Kidney (tissue), 22 donors: ENCODE measurements around the gene ZFP1. TPM values are rescaled to one million over a fixed set of nuclear protein-coding genes. Genes with fewer than 3 reads are reported as not detected.
A peak's percentile ranks its signal among the peaks of the same experiment; 100 is the strongest.

Experiments used
- DNase-seq, 5 donors: peaks; one replicate each; pipeline ENCODE4 v3.0.0-alpha.2; 2013 to 2020
- FAIRE-seq: peaks from 2 replicates; lab custom pipeline; 2012; peaks lifted over from hg19 to GRCh38; lab: Jason Lieb, UNC
- H3K27ac ChIP-seq, 2 donors: one replicate each; pipeline ENCODE4 v1.7.0; 2013; ENCODE audit warnings: low read depth in 2 of 2, low read length in 2 of 2, inconsistent platforms in 1 of 2
- H3K27me3 ChIP-seq: one replicate; pipeline ENCODE4 v1.7.1; 2013; ENCODE audit warnings: low read length, inconsistent platforms; ENCODE audit not compliant: control insufficient read depth, insufficient read depth
- H3K36me3 ChIP-seq, 3 donors: one replicate each; pipeline versions ENCODE4 v1.7.0 to v1.7.1; 2013; ENCODE audit warnings: low read length in 3 of 3, control low read depth in 1 of 3, inconsistent platforms in 1 of 3; ENCODE audit not compliant: insufficient read depth in 3 of 3, control insufficient read depth in 2 of 3
- H3K4me1 ChIP-seq, 3 donors: one replicate each; pipeline versions ENCODE4 v1.7.0 to v1.7.1; 2013; ENCODE audit warnings: low read length in 3 of 3, inconsistent platforms in 1 of 3, low read depth in 1 of 3; ENCODE audit not compliant: control insufficient read depth in 2 of 3, insufficient read depth in 2 of 3
- H3K4me3 ChIP-seq, 3 donors: one replicate each; pipeline versions ENCODE4 v1.7.0 to v1.8.1; 2013; ENCODE audit warnings: low read length in 3 of 3, control low read depth in 1 of 3, inconsistent platforms in 1 of 3
- H3K9ac ChIP-seq, 3 donors: one replicate each; pipeline versions ENCODE4 v1.7.0 to v1.7.1; 2013; ENCODE audit warnings: low read length in 3 of 3, control low read depth in 1 of 3, inconsistent platforms in 1 of 3
- H3K9me3 ChIP-seq, 3 donors: one replicate each; pipeline versions ENCODE4 v1.7.0 to v1.7.1; 2013; ENCODE audit warnings: low read length in 3 of 3, control low read depth in 1 of 3, inconsistent platforms in 1 of 3; ENCODE audit not compliant: control insufficient read depth in 2 of 3, insufficient read depth in 1 of 3
- intact Hi-C: fragments of 100-400 bp; cut with DNase I; formaldehyde crosslinking; loops from one replicate; pipeline ENCODE4 v1.11.1; 2022
- long read RNA-seq, 10 donors: library from polyadenylated mRNA in 1 of 10; unstranded in 1 of 10; transcript quantifications; one replicate each; pipeline ENCODE4 v2.0.0 and lab custom pipeline, GENCODE V29; 2021 to 2026
- polyA plus RNA-seq: library from polyadenylated mRNA; stranded (reverse); fragments of 350-450 nt; fragmentation: Illumina TruSeq; extraction: RNeasy Lipid Tissue Mini Kit (QIAGEN cat#74804); gene quantifications from one replicate; pipeline ENCODE4 v1.2.3, GENCODE V29; 2014; ENCODE audit warnings: low read depth, low replicate concordance; ENCODE audit not compliant: insufficient read depth
- total RNA-seq: library from RNA; stranded (reverse); fragmentation: NEBNext Ultra II Directional; extraction: Animal tissue kit (Norgen Biotek cat#: 25700); gene quantifications from one replicate; pipeline ENCODE4 v1.2.1, GENCODE V29; 2021
- TF ChIP-seq, protein P1 (sequence below): IDR thresholded peaks from 3 replicates; pipeline ENCODE4 v1.5.1; 2012; ENCODE audit warnings: mild to moderate bottlenecking, moderate library complexity, borderline replicate concordance; ENCODE audit not compliant: insufficient read depth; ENCODE audit errors: extremely low read depth
- donor health status: control.
- donor health status: control.
- donor health status: control.
- donor health status: control.
- donor health status: control.
- donor health status: DM: yes; HTN: yes; CAD: no.
- donor health status: Normal renal cell carcinoma (clear cell type).

The ZFP1 gene
- total RNA-seq (9.2 TPM), polyA plus RNA-seq (4.6 TPM)
- long read RNA-seq, donor 1, transcript ZFP1-209 (4 exons, 1,457 nt), result major isoform, 5 of 5 reads
- long read RNA-seq, donor 1, partial matches to known transcripts, result 0 of 5 reads
- long read RNA-seq, donor 1, other reads (novel, unspliced or antisense), result 0 of 5 reads
- long read RNA-seq, donor 2, partial matches to known transcripts, result 0 of 3 reads
- long read RNA-seq, donor 2, other reads (novel, unspliced or antisense), result 0 of 3 reads
- long read RNA-seq, donor 3, transcript ZFP1-209 (4 exons, 1,457 nt), result major isoform, 9 of 10 reads
- long read RNA-seq, donor 3, partial matches to known transcripts, result 0 of 10 reads
- long read RNA-seq, donor 3, other reads (novel, unspliced or antisense), result 0 of 10 reads
- long read RNA-seq, donor 4, partial matches to known transcripts, result 0 of 5 reads
- long read RNA-seq, donor 4, other reads (novel, unspliced or antisense), result 0 of 5 reads
- long read RNA-seq, donor 5, partial matches to known transcripts, result 0 of 2 reads
- long read RNA-seq, donor 5, other reads (novel, unspliced or antisense), result 0 of 2 reads
- long read RNA-seq, donor 6, transcript ZFP1-209 (4 exons, 1,457 nt), result major isoform, 7 of 9 reads
- long read RNA-seq, donor 6, partial matches to known transcripts, result 0 of 9 reads
- long read RNA-seq, donor 6, other reads (novel, unspliced or antisense), result 0 of 9 reads
- long read RNA-seq, donor 7, transcript ZFP1-209 (4 exons, 1,457 nt), result major isoform, 8 of 13 reads
- long read RNA-seq, donor 7, partial matches to known transcripts, result 0 of 13 reads
- long read RNA-seq, donor 7, other reads (novel, unspliced or antisense), result 3 of 13 reads
- long read RNA-seq, donor 8, partial matches to known transcripts, result 0 of 2 reads
- long read RNA-seq, donor 8, other reads (novel, unspliced or antisense), result 0 of 2 reads
- long read RNA-seq, donor 9, partial matches to known transcripts, result 0 of 1 reads
- long read RNA-seq, donor 9, other reads (novel, unspliced or antisense), result 0 of 1 reads
- long read RNA-seq, donor 10, partial matches to known transcripts, result 0 of 3 reads
- long read RNA-seq, donor 10, other reads (novel, unspliced or antisense), result 0 of 3 reads

DNA sequence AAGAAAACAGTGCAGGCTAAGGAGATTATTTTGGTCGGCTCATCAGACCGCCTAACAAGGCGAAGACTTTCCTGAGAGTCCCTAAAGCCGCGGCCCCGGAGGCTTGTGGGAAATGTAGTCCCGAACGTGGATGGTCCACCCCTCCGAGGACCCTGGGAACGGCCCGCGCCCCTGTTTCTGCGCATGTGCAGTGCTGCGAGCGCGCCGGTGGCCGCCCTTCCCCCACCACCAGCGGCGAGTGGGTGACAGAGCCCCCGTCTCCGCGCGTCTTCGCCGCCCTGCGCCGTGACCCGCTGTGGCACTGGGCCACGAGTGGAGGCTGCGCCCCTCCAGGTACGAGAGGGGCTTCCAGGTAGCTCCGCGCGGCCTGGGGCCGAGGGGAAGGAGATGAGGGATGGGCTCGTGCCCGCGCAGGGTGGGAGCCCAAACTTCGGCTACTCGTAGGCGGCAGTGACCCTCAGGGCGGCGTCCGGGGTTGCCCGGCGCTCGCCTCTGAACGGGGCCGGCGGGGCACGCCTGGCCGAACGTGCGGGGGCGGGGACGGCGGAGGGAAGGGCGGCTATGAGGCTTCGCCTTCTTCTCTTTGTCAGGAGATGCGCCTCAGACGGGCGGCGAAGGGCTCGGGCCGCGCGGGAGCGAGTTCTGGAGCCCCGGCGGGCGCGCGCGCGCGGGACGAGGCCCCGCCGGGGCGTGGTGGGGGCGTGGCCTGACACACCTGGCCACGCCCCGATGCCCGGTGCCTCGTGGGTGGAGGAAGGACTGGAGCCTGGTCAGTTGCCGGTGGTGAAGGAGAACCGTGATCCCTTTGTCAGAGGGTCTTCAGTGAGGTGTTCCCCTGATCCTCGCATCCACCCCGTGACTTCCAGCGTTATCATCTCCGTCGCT is at the start of gene ZFP1:
ZFP1 (plus strand) TSS at position 214 of the 885 bp plus-strand sequence. CDS start 4,428 bp downstream, outside the sequence.
- intact Hi-C loops, result no loop called here
- H3K9ac ChIP-seq, result peak within 1 kb of the TSS; percentile 77 to 94 (median 92)
- H3K27ac ChIP-seq, result peak within 1 kb of the TSS; percentile 96 to 97
- H3K27me3 ChIP-seq, result no peaks in the 10 kb centered on the region
- peaks cover 0 to 2% (median 0%) of the 10 kb centered on the region in 3 donors for H3K36me3 ChIP-seq
- TF ChIP-seq, protein P1, sequence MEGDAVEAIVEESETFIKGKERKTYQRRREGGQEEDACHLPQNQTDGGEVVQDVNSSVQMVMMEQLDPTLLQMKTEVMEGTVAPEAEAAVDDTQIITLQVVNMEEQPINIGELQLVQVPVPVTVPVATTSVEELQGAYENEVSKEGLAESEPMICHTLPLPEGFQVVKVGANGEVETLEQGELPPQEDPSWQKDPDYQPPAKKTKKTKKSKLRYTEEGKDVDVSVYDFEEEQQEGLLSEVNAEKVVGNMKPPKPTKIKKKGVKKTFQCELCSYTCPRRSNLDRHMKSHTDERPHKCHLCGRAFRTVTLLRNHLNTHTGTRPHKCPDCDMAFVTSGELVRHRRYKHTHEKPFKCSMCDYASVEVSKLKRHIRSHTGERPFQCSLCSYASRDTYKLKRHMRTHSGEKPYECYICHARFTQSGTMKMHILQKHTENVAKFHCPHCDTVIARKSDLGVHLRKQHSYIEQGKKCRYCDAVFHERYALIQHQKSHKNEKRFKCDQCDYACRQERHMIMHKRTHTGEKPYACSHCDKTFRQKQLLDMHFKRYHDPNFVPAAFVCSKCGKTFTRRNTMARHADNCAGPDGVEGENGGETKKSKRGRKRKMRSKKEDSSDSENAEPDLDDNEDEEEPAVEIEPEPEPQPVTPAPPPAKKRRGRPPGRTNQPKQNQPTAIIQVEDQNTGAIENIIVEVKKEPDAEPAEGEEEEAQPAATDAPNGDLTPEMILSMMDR, result no peak
- H3K9me3 ChIP-seq, result peaks cover 0 to 3% (median 0%) of the 10 kb centered on the region in 3 donors
- no peaks in the 10 kb centered on the region for H3K4me1 ChIP-seq
- DNase-seq (peak; percentile 96 to 98 (median 97)), FAIRE-seq (peak; percentile 15)
- peak within 1 kb of the TSS; percentile 80 to 98 (median 94) for H3K4me3 ChIP-seq

DNA sequence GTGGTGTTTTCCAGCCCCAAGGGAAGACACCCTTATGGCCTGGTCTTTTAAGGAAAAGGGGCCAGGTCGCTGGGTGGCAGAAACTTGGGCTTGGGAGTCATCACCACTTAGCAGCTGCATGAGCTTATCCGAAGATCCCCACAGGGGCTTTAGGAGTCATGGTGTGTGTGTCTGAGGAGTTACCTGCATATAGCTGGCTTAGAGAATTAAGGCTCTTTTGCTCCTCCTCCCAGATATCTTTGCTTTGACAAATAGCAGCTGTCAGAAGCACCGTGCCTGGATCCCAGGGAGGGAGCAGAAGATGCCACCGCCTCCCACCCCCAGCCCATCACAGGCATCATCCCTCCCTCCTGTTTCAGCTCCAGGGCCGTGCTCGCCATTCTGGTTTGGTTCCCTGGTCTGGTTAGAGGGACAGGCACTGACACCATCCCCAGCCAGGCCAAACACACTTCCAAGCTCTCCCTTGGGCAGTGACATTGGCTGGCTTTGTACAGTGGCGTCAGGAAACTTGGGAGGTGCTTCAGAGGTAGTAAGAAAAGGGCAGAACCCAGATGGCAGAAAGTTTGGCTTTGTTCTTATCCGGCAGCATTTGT is 49.2 kb upstream of the ZFP1 start:
- Histone ChIP-seq H3K9ac (no peak overlapping the region), H3K4me3 (no peak overlapping the region), H3K36me3 (peaks cover 0 to 4% (median 0%) of the 10 kb centered on the region in 3 donors), H3K4me1 (peaks cover 0 to 21% (median 13%) of the 10 kb centered on the region in 3 donors), H3K9me3 (no peaks in the 10 kb centered on the region), H3K27me3 (no peaks in the 10 kb centered on the region), H3K27ac (peak overlapping the region in 1 of 2 donors; percentile 61)
- TF ChIP-seq, protein P1, result no peak
- intact Hi-C loops, result no loop called here
- peak in 1 of 5 donors; percentile 52 for DNase-seq
- no peak for FAIRE-seq
